DOHH2 (cell line): ENCODE data around the gene SLC16A3.
"Not testable (repeated sequence)": the region's sequence is repeated elsewhere in the genome, so short reads cannot be mapped to it uniquely, and the experiment has no call there.

Source experiments
- H3F3A ChIP-seq: fragments of 200-600 bp; sonication (generic), shearing (Covaris generic); 2 replicates; pipeline ENCODE4 v1.6.0; 2016; ENCODE audit warnings: antibody characterized with exemption, mild to moderate bottlenecking; ENCODE audit not compliant: control insufficient read depth, insufficient read depth
- H3K27ac ChIP-seq: fragments of 200-600 bp; sonication (generic); 2 replicates; pipeline ENCODE4 v1.5.1; 2014; ENCODE audit warnings: low read depth, mild to moderate bottlenecking, low read length, moderate library complexity
- H3K27me3 ChIP-seq: fragments of 200-600 bp; sonication (generic); 2 replicates; pipeline ENCODE4 v1.6.1; 2014; ENCODE audit warnings: mild to moderate bottlenecking, low read length, mixed read lengths; ENCODE audit not compliant: control insufficient read depth
- H3K36me3 ChIP-seq: fragments of 200-600 bp; sonication (generic); 2 replicates; pipeline ENCODE4 v1.6.1; 2014; ENCODE audit warnings: mild to moderate bottlenecking, low read length, moderate library complexity, mixed read lengths; ENCODE audit not compliant: control insufficient read depth
- H3K4me1 ChIP-seq: fragments of 200-600 bp; sonication (generic); 2 replicates; pipeline ENCODE4 v1.6.1; 2014; ENCODE audit warnings: mild to moderate bottlenecking, low read length, mixed read lengths; ENCODE audit not compliant: control insufficient read depth
- H3K4me2 ChIP-seq: fragments of 200-600 bp; sonication (generic); 2 replicates; pipeline ENCODE4 v1.6.0; 2014; ENCODE audit warnings: mild to moderate bottlenecking, low read length, moderate library complexity
- H3K4me3 ChIP-seq: fragments of 200-600 bp; sonication (generic); 2 replicates; pipeline ENCODE4 v1.5.1; 2014; ENCODE audit warnings: mild to moderate bottlenecking, low read length, mixed read lengths
- H3K79me2 ChIP-seq: fragments of 200-600 bp; sonication (generic); 2 replicates; pipeline ENCODE4 v1.6.1; 2014; ENCODE audit warnings: mild to moderate bottlenecking, low read length, mixed read lengths; ENCODE audit not compliant: control insufficient read depth
- H3K9me2 ChIP-seq: fragments of 200-600 bp; sonication (generic); replicated peaks from 2 replicates; pipeline ENCODE4 v1.6.1; 2014; ENCODE audit warnings: mild to moderate bottlenecking, low read length, mixed read lengths; ENCODE audit not compliant: control insufficient read depth
- H3K9me3 ChIP-seq: fragments of 200-600 bp; sonication (generic); 2 replicates; pipeline ENCODE4 v1.6.1; 2014; ENCODE audit warnings: antibody characterized with exemption, low read length, mixed read lengths; ENCODE audit not compliant: control insufficient read depth, insufficient read depth
- H4K20me1 ChIP-seq: fragments of 200-600 bp; sonication (generic); 2 replicates; pipeline ENCODE4 v1.6.0; 2014; ENCODE audit warnings: low read depth, mild to moderate bottlenecking, antibody characterized with exemption, low read length, moderate library complexity; ENCODE audit not compliant: control insufficient read depth, insufficient read depth
- EZH2phosphoT487 ChIP-seq: fragments of 200-600 bp; sonication (generic); IDR thresholded peaks from 2 replicates; pipeline ENCODE4 v1.6.1; 2017; ENCODE audit warnings: borderline replicate concordance, mild to moderate bottlenecking, antibody characterized with exemption, low read length, moderate library complexity, mixed read lengths
- TF ChIP-seq, protein P1 (sequence below): fragments of 200-600 bp; sonication (generic); IDR thresholded peaks from one replicate; pipeline ENCODE4 v1.5.1; 2014; ENCODE audit warnings: antibody characterized with exemption, mild to moderate bottlenecking, low read depth, low read length; ENCODE audit not compliant: poor library complexity, severe bottlenecking

SLC16A3 gene

GRCh38 chr17:82258555-82258954 is 29.7 kb downstream of the SLC16A3 start:
- Histone ChIP-seq H3K79me2 (peaks cover 71% of the 10 kb centered on the region), H3K36me3 (peaks cover 87% of the 10 kb centered on the region), H3K9me3 (0 out of 2 replicates have a peak, but pooled peaks cover 3% of the 10 kb centered on the region)

DNA sequence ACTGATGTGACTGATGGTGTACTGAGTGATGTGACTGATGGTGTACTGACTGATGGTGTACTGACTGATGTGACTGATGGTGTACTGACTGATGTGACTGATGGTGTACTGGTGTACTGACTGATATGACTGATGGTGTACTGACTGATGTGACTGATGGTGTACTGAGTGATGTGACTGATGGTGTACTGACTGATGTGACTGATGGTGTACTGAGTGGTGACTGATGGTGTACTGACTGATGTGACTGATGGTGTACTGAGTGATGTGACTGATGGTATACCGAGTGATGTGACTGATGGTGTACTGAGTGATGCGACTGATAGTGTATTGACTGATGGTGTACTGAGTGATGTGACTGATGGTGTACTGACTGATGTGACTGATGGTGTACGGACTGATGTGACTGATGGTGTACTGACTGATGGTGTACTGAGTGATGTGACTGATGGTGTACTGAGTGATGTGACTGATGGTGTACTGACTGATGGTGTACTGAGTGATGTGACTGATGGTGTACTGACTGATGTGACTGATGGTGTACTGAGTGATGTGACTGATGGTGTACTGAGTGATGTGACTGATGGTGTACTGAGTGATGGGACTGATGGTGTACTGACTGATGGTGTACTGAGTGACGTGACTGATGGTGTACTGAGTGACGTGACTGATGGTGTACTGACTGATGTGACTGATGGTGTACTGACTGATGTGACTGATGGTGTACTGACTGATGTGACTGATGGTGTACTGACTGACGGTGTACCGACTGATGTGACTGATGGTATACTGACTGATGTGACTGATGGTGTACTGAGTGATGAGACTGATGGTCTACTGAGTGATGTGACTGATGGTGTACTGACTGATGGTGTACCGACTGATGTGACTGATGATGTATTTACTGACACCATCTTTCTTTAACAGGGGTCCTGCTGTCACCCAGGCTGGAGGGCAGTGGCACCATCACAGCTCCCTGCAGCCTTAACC is 31.4 kb downstream of the SLC16A3 start:
- Histone ChIP-seq H3K36me3 (peaks cover 98% of the 10 kb centered on the region), H3K79me2 (peaks cover 82% of the 10 kb centered on the region)
- H3K9me2 ChIP-seq, H3K27me3 ChIP-seq, H3K4me3 ChIP-seq, H3K4me1 ChIP-seq, H3K9me3 ChIP-seq, H4K20me1 ChIP-seq, H3K4me2 ChIP-seq, H3K27ac ChIP-seq, H3F3A ChIP-seq: not testable (repeated sequence)

More at GRCh38 chr17:82258555-82258954, 29.7 kb downstream of the SLC16A3 start:
- no peaks in the 10 kb centered on the region for H4K20me1 ChIP-seq
- no peak for TF ChIP-seq EZH2phosphoT487
- TF ChIP-seq, protein P1, sequence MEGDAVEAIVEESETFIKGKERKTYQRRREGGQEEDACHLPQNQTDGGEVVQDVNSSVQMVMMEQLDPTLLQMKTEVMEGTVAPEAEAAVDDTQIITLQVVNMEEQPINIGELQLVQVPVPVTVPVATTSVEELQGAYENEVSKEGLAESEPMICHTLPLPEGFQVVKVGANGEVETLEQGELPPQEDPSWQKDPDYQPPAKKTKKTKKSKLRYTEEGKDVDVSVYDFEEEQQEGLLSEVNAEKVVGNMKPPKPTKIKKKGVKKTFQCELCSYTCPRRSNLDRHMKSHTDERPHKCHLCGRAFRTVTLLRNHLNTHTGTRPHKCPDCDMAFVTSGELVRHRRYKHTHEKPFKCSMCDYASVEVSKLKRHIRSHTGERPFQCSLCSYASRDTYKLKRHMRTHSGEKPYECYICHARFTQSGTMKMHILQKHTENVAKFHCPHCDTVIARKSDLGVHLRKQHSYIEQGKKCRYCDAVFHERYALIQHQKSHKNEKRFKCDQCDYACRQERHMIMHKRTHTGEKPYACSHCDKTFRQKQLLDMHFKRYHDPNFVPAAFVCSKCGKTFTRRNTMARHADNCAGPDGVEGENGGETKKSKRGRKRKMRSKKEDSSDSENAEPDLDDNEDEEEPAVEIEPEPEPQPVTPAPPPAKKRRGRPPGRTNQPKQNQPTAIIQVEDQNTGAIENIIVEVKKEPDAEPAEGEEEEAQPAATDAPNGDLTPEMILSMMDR = no peak
- no peak overlapping the region for H3K4me2 ChIP-seq
- H3K4me3 ChIP-seq = no peak overlapping the region
- H3K27ac ChIP-seq = no peak overlapping the region
- no peaks in the 10 kb centered on the region for H3K27me3 ChIP-seq
- H3K9me2 ChIP-seq = no peaks in the 10 kb centered on the region
- H3F3A ChIP-seq = peaks cover 4% of the 10 kb centered on the region; the same call in 1 of the 2 replicates
- no peaks in the 10 kb centered on the region for H3K4me1 ChIP-seq

DNA sequence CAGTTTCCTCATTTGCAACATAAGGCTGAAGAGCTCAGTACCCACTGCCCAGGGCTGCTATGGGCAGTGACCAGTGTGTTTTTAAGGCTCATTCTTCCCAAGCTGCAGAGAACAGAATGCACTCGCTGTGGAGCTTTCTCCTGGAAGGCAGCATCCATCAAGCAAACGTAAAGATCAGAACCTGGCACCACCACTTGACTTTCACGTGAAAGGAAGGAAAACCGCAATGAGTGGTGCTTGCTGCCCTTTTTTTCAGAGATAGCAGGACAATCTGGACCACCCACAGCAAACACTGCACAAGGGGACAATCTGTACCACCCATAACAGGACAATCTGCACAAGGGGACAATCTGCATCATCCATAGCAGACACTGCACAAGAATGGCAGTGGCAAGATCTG is 33.5 kb downstream of the SLC16A3 start:
- Histone ChIP-seq H3K79me2 (peaks cover 84% of the 10 kb centered on the region), H3K4me3 (no peak overlapping the region), H3K4me1 (no peaks in the 10 kb centered on the region), H3K27me3 (no peaks in the 10 kb centered on the region), H3F3A (no peaks in the 10 kb centered on the region), H3K36me3 (peaks cover 96% of the 10 kb centered on the region), H4K20me1 (no peaks in the 10 kb centered on the region; the same call in 1 of the 2 replicates), H3K9me2 (no peaks in the 10 kb centered on the region), H3K4me2 (no peak overlapping the region), H3K9me3 (no peaks in the 10 kb centered on the region), H3K27ac (no peak overlapping the region)
- no peak for TF ChIP-seq EZH2phosphoT487
- TF ChIP-seq, protein P1 = no peak

DNA sequence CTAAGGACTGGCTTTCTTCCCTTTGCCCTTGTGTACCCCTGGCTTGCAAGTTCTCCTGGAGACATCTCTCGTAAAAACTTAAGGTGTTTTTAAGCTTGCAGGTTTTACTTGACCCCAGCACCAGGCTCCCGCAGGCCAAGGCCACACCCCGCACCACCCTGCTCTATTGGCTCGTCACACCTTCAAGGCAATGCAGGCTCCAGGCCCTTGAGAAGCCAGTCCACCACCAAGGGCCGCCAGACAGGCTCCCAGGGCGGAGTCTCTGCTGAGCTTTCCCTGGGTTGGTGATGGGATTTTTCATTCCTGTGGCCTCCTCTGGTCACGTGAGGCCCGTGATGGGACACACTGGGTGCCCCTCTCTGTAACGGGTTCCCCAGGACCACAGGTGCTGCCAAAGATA is 34.8 kb downstream of the SLC16A3 start:
- Histone ChIP-seq H3K4me2 (no peak overlapping the region), H3K27me3 (no peaks in the 10 kb centered on the region), H4K20me1 (no peaks in the 10 kb centered on the region; the same call in 1 of the 2 replicates), H3K27ac (no peak overlapping the region), H3K9me2 (no peaks in the 10 kb centered on the region), H3K9me3 (no peaks in the 10 kb centered on the region), H3K4me1 (no peaks in the 10 kb centered on the region), H3F3A (no peaks in the 10 kb centered on the region), H3K79me2 (peaks cover 86% of the 10 kb centered on the region), H3K36me3 (peaks cover 98% of the 10 kb centered on the region), H3K4me3 (no peak overlapping the region)
- no peak for TF ChIP-seq EZH2phosphoT487
- TF ChIP-seq, protein P1 = no peak
